Ovary (tissue), 3 donors: ENCODE data around the gene SLC4A3.

Experiments used
- POLR2A ChIP-seq: fragments of 450-650 bp; IDR thresholded peaks from one replicate; pipeline ENCODE4 v1.6.1; 2017; ENCODE audit warnings: antibody characterized with exemption, mild to moderate bottlenecking, moderate library complexity
- TF ChIP-seq, protein P1 (sequence below), 3 donors: fragments of 450-650 bp in 2 of 3; fragments of 200-600 bp in 1 of 3; IDR thresholded peaks; one replicate each; pipeline versions ENCODE4 v1.5.1 to v1.8.0; 2016 to 2022; ENCODE audit warnings: antibody characterized with exemption in 3 of 3, mild to moderate bottlenecking in 1 of 3
- donor health status: DM: no; HTN: no; CAD: no.

GRCh38 chr2:219643788-219644398, 16.5 kb downstream of the SLC4A3 start:
- TF ChIP-seq, protein P1, sequence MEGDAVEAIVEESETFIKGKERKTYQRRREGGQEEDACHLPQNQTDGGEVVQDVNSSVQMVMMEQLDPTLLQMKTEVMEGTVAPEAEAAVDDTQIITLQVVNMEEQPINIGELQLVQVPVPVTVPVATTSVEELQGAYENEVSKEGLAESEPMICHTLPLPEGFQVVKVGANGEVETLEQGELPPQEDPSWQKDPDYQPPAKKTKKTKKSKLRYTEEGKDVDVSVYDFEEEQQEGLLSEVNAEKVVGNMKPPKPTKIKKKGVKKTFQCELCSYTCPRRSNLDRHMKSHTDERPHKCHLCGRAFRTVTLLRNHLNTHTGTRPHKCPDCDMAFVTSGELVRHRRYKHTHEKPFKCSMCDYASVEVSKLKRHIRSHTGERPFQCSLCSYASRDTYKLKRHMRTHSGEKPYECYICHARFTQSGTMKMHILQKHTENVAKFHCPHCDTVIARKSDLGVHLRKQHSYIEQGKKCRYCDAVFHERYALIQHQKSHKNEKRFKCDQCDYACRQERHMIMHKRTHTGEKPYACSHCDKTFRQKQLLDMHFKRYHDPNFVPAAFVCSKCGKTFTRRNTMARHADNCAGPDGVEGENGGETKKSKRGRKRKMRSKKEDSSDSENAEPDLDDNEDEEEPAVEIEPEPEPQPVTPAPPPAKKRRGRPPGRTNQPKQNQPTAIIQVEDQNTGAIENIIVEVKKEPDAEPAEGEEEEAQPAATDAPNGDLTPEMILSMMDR (IDR thresholded peaks at IDR 0.05), result no peak
- no peak for TF ChIP-seq POLR2A
